NCI-H226 (cell line): ENCODE measurements around the gene SLC19A1.

Source experiments
- DNase-seq: peaks from one replicate; pipeline ENCODE4 v3.0.0-alpha.2; 2015

Gene SLC19A1

DNA sequence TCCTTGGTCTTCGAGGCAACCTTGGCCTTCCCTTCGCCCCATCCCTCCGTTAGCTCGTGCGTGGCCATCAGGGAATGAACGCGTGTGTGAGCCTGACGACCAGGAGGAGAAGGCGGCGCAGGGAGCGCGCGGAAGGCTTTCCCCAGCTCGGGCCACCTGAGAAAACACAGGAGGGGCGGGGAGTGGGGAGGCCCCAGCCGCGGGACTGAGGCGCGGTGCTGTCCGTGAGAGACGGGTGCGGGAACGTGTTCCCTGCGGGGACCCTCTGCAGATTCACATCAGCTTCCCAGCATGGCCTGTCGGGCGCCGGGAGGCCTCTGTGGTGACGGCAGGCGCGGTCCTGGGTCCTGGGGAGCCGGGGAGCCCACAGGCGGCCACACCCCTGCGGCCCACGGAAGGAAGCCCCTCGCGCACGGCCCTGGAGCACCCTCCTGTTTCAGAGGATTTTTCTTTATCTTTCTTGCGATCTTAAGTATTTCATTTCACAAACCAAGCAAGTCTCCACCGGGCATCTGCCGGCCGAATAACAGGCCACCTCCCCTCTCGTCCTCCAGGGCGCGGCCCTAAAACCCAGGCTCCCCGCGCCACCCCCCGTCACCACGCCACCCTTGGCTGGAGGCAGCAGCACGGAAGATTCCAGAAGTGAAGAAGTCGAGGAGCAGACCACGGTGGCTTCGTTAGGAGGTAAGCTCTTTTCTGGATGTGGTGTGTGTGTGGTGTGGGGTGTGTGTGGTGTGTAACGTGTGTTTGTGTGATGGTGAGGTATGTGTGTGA lies 66.3 kb downstream of the SLC19A1 start:
- DNase-seq: no peak

DNA sequence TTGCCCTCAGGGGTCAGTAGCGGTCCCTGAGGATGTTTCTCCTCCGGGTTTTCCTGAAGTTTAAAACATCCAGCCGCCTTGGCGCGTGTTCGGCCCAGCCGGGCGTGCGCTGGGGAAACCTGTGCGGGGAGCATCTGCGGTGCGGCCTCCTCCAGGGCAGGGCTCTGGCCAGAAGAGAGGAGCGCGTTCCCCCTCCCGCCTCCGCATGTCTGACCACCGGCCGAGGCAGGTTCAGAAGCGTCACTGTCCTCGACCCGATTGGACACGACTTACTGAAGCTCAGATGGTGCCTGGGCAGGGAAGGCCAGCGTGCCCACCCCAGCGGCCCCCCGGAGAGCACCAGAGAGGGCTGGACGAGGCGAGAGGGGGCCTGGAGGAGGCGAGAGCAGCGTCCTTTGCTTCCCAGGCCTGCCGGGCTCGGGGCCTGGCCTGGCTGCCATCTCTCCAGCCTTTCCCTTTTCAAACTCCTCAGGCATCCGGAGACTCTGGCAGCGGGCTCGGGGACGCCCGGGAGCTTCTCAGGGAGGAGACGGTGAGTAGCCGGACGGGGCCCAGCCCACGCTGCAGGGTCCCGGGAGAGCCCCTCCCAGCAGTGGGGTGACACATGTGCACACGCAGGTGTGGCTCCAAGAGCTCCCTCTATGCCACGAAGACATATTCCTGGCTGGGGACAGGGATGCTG lies 67.1 kb downstream of the SLC19A1 start:
- no peak for DNase-seq

DNA sequence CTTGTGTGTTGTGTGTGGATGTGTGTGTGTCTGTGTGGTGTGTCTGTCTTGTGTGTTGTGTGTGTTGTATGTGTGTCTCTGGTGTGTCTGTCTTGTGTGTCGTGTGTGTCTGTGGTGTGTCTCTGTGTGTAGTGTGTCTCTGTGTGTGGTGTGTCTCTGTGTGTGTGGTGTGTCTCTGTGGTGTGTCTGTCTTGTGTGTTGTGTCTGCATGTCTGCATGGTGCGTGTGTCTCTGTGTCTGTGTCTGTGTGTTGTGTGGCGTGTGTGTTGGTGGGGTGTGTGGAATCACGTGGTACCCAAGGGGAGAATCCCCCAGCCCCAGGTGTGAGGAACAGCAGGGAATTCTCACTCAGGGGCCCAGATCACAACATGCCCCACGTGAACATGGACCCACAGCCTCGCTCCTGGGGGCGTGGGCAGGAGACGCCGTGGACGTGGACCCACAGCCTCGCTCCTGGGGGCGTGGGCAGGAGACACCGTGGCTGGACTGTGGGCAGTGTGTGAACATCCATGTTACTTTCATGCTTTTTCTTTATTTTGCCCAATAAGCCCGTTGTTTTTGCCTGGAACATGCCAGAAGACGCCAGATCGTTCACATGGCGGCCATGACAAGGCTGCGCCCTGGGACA lies 67.8 kb downstream of the SLC19A1 start:
- DNase-seq: no peak

DNA sequence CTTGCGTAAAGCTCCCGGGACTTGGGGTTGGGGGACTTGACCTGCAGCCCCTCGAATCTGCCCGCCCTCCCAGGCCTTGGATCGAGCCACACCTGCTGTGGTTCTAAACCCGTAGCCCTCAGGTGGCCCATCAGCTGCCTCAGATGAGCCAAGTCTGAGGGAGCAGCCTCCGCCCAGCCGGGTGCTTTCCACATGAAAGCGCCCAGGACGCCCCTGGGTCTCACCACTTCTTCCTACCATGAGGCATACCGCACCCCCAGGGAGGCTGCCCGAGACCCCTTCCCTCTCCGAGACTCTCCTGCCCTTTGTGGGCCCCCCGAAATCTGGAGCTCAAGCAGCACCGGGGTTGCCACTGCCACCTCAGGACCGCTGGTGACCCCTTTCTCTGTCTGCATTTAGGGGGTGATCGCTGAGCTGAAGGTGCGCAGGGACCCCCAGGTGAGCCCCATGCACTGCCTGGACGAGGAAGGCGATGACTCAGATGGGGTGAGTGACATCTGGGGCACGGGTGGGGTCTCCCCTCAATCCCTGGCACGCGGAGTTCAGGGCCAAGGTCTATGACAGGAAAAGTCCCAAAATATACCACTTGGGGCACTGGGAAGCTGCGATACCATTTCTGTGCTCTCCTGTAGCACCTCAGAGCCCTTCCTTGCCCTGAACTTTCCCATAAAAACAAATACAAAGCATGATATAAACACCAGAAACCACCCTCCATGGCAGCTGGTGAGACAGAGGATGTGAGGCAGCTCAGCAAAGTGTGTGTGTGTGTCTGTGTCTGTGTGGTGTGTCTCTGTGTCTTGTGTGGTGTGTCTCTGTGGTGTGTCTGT lies 68.5 kb downstream of the SLC19A1 start:
- DNase-seq: no peak

DNA sequence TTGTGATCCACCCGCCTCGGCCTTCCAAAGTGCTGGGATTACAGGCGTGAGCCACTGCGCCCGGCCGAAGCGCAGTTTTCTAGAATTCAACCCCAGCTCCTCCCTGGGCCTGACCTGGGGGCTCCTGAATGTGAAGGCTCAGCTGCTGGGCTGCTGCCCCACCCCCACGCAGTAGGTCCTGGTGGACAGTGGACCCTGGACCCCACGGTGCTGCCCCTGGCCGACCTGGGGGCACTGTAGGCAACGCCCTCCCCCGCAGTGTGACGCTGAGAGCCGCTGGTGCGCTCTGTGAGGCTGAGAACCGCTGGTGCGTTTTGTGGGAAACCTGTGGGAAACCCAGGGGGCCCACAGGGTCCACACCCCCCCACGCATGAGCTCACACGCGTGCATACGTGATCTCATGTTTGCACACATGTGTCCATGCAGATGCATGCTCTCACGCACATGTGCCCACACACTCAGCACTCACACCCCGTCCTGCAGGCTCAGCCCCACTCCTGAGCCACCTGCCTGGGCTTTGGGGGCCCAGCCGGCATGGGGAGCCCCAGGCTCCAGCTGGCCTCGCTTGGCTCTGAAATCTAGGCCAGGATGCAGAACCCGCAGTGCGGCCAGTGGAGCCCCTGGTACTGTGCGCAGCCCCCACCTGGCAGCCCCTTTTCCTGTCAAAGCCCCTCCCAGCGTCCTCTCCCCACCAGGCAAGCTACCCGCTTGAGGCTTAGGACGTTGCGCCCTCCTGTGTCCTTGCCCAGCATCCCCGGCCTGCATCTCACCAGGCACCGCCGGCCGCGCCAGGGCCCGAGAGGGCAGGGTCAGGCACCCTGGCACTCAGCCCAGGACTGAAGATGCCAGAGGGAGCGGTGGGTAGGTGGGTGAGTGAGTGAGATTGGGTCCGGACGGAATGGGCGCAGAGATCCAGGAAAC lies 69.5 kb downstream of the SLC19A1 start:
- DNase-seq: no peak

DNA sequence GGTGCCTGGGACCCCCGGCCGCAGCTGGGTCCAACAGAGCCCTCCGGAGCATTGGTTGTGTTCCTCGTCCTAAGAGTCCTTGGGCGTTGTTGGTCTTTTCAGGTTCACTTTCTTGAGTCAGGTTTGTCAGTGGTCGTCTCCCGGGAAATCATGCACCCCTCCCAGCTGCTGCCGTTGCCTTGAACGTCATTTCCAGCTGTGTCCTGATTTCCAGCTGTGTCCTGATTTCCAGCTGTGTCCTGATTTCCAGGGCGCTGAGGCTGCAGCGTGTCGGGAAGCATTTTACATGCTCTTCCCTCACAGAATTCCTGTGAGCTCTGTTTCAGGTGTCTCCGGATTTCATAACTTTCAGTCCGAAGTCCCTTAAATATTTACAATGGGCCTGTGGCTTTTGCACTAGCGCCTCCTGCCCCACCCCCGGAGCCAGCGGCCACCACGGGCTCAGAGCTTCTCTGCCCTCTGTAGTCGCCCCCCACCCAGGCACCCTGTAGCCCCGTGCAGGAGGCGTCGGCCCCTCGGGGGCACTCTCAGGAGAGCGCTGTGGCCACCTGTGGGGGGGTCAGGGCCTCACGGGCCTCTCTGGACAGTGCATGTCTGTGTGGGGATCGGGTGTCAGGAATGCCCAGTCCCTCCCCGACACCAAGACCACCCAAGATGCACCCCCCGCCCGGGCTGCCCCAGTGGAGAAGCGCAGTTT lies 70.6 kb downstream of the SLC19A1 start:
- DNase-seq: no peak

DNA sequence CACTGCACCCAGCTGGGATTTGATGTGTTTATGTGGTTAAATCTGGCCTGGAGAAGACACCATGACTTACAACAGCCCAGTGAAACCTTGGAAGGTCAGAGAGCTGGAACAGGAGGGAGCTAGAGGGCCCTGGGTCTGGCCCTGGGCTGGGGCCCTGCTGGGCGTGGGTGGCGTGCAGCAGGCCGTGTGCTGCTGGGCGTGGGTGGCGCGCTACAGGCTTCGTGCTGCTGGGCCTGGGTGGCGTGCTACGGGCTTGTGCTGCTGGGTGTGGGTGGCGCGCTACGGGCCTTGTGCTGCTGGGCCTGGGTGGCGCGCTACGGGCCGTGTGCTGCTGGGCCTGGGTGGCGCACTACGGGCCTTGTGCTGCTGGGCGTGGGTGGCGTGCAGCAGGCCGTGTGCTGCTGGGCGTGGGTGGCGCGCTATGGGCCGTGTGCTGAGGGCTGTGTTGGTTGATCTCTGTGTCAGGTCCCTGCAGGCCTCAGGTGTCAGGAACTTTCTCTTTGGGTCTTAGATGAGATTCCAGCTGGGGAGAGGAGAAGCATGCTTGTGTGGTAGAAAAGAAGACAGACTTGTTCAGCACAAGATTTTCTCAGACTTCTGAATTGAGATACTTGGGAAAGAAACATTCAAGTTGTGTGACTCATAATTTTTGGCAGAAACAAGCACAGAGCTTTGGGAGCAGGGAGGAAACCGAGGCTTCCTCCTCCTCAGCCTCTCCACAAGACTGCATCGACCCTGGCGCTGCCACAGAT lies 71.3 kb downstream of the SLC19A1 start:
- DNase-seq: peak; percentile 85

DNA sequence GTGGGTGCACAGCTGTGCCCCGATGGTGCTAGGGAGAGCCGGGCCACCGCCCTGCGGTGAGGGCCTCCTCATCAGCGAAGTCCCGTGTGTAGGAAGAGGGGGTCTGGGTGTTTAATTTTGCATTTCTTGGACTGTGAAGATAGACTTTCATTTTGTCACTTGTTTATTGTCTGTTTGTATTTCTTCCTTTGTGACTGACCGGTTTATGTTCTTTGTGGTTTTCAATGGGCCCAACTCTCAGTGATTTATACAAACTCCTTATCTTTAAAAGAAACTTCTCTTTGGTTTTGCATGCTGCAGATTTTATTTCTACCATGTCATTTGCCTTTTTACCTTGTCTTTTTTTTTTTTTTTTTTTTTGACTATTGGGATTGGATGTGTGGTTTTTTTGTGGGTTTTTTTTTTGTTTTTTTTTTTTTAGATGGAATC lies 72.1 kb downstream of the SLC19A1 start:
- DNase-seq: no peak

DNA sequence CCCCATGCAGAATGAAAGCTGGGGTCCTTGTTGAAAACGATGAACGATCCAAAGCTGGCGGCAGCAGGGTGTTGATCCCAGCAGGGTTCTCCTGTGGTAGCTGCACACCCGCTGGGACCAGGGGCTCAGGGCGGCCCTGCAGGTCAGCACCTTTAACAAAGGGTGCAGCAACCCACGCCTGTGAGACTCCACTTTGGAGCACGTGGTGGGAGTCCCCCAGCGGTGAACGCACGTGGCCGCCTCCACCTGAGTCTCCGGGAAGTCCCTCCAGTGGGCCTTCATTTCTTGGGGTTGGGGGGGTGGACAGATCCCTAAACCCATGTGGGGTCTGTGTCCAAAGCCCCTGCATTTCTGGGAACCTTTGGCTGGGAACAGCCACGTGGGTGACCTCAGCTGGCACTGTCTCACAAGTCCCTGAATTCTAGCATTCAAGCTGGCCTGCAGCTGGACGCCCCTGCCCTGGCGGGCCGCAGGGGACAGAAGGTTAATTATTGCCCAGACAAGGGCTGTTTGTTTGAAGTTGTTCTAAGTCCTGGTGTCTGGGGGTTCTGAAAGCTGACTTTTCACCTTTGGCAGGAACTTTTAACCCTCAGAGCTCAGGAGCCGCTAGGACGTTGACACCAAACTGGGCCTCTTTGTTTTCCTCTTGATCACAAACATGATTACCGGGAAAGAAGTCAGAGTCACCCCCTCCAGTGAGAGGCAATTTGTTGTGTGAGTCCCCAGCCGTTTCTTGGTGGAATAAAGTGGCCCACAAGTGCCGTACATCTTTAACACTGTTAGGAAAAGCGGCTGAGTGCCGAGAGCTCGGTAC lies 72.8 kb downstream of the SLC19A1 start:
- no peak for DNase-seq

DNA sequence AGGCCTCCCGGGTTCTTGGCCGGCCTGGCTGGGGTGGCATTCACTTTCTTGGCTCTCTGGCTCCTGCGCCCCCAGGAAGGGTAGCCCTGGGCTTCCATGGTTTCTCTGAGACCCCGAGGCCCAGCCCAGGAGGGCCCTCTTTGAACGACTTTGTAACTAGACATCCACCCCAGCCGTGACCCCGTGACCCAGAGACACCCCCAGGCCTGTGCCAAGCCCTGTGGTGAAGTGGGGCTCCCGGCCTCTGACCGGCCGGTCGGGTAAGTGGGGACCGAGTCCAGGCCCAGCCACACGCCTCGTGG lies 73.3 kb downstream of the SLC19A1 start:
- no peak for DNase-seq

DNA sequence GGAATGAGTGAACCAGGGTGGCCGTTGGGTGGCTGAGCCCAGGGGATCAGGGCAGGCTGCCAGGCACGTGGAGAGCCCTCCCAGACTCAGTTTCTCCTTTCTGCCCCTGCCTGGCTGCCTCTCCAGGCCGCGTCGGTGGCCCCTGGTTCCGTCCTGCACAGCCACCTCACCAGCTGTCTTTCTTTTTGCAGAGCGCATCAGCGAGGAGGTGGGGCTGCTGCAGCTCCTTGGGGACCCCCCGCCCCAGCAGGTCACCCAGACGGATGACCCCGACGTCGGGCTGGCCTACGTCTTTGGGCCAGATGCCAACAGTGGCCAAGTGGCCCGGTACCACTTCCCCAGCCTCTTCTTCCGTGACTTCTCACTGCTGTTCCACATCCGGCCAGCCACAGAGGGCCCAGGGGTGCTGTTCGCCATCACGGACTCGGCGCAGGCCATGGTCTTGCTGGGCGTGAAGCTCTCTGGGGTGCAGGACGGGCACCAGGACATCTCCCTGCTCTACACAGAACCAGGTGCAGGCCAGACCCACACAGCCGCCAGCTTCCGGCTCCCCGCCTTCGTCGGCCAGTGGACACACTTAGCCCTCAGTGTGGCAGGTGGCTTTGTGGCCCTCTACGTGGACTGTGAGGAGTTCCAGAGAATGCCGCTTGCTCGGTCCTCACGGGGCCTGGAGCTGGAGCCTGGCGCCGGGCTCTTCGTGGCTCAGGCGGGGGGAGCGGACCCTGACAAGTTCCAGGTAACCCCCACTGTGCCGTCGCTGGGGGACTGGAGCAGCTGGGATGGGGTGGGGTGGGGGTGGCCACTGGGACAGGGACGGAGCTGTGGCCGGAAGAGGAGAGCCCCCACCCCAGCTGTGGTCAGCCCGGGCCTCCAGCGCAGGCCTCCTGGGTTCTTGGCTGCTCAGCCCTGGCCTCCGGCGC lies 73.9 kb downstream of the SLC19A1 start:
- DNase-seq: no peak

DNA sequence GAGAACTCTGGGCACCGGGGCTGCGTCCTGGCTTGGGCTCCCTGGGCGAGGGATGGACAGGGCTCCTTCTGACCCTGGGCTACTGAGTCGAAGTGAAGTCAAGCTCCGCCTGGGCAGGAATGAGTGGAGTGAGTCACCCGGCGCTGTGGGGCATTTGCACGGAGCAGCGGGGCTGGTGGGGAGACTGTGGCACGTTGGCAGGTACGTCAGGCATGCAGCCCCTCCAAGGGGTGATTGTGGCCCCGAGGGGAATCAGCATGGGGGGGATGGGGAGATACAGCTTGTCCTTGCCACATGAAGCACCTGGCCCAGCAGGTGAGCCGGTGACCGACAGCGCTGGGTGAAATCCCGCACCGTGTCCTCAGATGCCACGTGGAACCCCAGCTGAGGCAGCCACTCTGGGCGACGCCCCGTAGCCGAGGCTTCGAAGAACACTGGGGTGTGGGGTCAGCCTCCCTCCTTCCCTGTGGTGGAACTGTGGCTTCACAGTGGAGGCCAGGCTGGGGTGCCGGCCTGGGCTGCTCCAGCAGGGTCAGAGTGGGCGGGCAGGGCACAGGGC lies 74.9 kb downstream of the SLC19A1 start:
- peak; percentile 70 for DNase-seq

DNA sequence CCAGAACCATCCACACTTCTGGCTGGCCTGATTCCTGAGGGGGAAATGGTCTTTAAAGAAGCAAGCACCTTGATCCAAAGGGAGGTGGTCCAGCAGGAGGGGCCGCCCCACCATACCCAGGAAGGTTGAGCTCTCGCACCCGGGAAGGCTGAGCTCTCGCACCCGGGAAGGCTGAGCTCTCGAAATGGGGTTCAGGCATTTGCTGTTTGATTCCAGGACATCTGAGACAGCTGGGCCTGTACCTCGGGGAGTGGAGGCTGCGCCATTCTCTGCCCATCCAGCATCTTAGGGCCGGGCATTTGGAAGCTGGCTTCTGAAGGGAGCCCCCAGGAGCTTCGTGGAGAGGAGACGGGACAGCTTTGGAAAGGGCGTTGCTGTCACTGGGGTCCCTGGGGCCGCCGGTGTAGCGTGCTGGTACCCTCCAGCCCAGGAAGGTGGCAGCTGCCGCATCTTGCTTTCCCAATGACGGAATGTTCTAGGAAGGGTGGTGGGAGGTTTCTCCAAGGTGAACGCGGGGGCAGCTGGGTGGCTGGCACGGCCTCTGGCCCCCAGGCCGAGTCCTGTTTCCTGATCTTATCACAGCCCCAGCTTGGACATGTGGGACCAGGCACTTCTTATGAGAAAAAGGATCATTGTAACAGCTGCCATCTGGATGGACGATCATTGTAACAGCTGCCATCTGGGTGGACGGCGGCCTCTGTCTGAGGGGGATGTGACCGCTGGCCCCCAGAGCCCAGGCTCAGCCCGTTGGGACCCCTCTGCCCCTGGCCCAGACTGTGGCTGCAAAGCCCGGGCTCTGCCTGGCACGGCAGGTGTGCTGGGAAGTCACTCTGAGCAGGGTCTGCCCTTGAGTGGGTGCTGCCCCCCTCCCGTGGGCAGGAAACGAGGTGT lies 75.7 kb downstream of the SLC19A1 start:
- DNase-seq: no peak

DNA sequence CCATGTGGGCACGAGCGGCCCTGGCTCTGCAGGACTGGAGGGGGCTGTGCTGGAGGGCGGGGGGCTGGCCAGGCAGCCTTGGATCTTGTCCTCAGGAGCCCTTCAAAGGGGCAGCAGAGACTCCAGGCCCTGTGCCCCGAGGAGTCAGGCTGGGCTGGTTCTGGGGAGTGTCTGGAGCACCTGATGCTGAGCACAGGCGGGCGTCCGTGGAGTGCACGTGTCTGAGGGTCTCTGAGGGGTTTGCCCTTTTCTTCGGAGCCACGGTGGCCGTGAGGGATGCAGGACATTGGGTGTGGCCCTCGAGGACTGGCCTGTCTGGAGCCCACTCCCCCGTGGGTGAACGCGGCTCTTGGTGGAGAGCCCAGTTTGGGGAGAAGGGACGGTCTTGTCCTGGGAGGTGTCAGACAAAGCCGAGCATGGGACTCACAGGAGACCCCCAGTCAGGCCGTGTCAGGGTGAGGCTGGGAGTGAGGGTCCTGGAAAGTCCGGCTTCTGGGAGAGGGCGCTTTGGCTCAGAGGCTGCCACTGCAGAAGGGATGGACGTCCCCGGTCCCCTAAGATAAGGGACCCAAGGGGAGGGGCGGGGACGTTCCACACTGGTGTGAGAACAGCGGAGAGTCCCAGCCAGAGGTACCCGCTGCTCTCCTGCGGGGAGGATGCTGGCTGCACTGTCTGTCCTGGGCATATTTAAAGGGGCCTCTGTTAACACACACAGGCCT lies 76.5 kb downstream of the SLC19A1 start:
- DNase-seq: no peak

DNA sequence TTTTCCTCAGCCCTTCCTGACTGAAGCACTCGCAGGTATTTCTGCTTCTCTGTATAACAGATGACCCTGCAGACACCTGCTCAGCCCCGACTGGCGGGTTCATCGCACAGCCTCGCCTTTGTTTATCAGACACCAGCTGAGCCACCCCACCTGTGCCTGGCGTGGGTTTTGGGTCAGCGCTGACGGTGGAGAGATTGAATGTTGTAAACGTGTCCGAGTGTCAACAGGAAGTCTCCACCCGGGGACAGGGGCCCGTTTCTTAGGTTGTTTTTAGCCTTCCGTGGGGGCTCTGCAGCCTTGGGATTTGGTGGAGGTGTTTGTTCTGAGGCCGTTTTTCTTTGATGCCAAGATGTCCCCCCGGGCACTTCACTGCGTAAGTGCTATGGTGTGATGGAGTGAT lies 77.1 kb downstream of the SLC19A1 start:
- no peak for DNase-seq

DNA sequence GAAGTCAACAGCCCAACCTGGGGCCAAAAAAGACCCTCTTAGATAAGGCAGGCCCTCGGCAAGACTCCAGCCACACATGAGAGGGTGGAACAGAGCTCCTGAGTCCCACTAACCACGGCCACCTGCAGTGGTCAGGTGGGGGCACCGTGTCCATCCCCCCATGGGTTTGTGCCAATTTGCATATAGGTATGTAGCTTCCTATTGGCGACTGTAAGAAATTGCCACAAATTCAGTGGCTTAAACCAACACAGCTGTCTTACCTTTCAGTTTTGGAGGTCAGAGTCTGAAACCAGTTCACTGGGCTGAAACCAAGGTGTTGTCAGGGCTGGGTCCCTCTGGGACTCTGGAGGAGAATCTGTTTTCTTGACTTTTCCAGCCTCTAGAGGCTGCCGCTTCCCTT lies 77.9 kb downstream of the SLC19A1 start:
- DNase-seq: no peak

DNA sequence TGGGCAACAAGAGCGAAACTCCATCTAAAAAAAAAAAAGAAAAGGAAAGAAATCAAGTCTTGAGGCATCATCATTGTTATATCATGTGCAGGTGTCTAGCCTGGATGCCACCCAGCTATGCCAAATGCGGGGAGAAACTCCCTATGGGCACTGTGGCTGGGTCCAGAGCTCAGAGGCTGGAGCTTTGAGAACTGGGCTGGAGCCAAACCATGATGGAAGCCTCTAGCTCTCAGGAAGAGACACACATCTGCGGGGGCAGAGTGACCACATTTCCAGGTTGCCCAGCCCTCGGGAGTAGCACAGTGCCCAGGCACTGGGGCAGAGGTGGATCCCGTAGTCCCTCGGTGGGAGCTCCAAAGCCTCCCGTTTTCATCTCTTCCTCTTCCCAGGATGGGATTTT lies 78.4 kb downstream of the SLC19A1 start:
- DNase-seq: no peak
